Measurements from ENCODE around the gene RINT1.
"Not testable (repeated sequence)": the region's sequence is repeated elsewhere in the genome, so short reads cannot be mapped to it uniquely, and the experiment has no call there.

RINT1 gene

DNA sequence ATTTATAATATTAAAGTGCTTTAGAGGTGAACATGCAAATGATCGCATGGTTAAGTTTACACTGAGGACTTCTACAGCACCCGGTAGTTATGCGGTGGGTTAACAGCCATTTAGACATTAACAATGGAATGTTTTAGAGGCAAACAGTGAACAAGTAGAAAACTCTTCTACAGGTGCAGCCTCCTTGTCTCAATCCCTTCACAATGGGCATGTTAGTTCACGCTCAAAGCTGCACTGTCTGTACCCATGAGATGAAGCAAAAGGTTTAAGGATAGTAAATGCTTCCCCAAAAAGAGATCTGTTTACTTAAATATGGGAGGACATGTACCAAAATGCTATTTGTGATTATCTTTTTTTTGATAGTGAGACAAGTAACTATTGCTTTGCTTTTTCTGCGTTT, 35.0 kb upstream of the RINT1 start:
- TF ChIP-seq CTCF (IDR thresholded peaks at IDR 0.05; ENCODE audit: low read length, missing control alignments): no peak
- no peak overlapping the region for H3K4me3 ChIP-seq (replicated peaks; ENCODE audit: low read depth, low read length)
- no peak for DNase-seq (ENCODE audit: low read depth)

DNA sequence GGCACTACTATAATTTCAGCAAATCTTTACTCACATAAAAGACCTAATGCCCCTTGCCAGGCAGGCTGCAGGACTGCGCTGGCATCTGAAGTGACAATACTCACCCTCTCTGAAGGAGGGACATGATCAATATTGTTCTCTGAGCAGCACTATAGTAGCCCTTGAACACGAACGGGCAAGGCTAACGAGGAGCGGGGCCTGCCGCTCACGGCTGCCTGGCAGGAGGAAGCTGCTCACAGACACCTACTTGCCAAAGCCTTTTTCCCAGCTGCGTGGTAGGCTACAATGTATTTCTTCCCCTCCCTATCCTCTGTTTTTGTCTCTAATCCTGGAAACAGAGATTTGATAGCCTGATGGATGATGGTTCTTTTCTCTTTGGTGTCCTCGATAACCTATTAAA, 29.8 kb upstream of the RINT1 start:
- no peak for TF ChIP-seq CTCF (IDR thresholded peaks at IDR 0.05; ENCODE audit: low read length, missing control alignments)
- H3K4me3 ChIP-seq (replicated peaks; ENCODE audit: low read depth, low read length): no peak overlapping the region
- no peak for DNase-seq (ENCODE audit: low read depth)

DNA sequence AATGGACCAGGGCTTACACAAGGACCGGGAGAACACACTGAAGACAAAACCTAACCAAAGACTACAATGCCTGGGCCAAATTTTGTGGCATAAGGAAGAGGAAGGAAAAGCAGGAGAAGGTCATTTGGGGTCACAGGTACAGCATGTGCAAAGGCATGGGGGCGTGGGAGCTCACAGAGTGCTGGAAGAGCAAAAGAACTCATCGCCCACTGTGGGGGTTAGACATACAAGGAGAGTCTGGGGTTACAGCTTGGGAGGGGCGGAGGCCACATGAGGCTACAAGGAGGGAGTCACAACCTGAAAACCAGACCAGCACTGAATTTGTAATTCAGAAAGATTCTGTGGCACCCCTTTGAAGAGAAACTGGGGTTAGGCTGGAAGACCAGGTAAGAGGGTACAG, 19.6 kb upstream of the RINT1 start:
- DNase-seq (ENCODE audit: low read depth): no peak
- H3K4me3 ChIP-seq (replicated peaks; ENCODE audit: low read depth, low read length): no peak overlapping the region
- TF ChIP-seq CTCF (IDR thresholded peaks at IDR 0.05; ENCODE audit: low read length, missing control alignments): no peak

DNA sequence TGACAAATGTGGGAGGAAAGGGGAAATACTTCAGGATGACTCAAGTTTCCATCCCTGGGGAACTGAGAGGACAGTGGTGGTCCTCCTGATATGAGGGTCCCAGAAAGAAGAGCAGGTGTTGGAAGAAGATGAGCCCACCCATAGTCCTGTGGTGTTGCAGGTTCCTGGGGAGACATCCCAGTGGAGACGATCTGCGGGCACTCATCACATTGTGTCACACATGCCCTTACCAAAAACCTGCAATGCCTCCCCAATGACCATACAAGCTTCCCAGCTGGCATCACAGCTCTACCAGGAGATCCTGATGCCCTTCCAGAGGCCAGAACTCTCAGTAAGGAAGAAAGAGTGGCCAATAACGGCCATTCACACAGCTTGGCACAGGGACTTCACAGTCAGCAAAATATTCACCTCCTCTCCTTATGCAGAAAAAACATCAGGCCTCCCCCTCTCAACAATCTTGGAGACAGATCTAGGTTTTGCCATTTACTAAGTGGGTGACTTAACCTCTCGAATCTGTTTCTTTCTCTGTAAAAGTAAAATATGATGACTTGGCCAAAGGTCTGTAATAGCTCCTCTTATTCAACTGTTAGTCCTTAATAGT, 19.0 kb upstream of the RINT1 start:
- no peak for TF ChIP-seq CTCF (IDR thresholded peaks at IDR 0.05; ENCODE audit: low read length, missing control alignments)
- H3K4me3 ChIP-seq (replicated peaks; ENCODE audit: low read depth, low read length): no peak overlapping the region
- no peak for DNase-seq (ENCODE audit: low read depth)

- not testable (repeated sequence) for DNase-seq (ENCODE audit: low read depth); H3K4me3 ChIP-seq (replicated peaks; ENCODE audit: low read depth, low read length)
Measured at GRCh38 chr7:105515610-105516009, 16.4 kb upstream of the RINT1 start.

GRCh38 chr7:105519353-105519752, 12.6 kb upstream of the RINT1 start:
- no peak overlapping the region for H3K4me3 ChIP-seq (replicated peaks; ENCODE audit: low read depth, low read length)
- no peak for DNase-seq (ENCODE audit: low read depth)
- TF ChIP-seq CTCF (IDR thresholded peaks at IDR 0.05; ENCODE audit: low read length, missing control alignments): no peak

- DNase-seq (ENCODE audit: low read depth): not testable (repeated sequence)
- H3K4me3 ChIP-seq (replicated peaks; ENCODE audit: low read depth, low read length): peak overlapping the region; percentile 80
Measured at GRCh38 chr7:105520620-105521019, 11.4 kb upstream of the RINT1 start.

- DNase-seq (ENCODE audit: low read depth): peak; percentile 59
- no peak for TF ChIP-seq CTCF (IDR thresholded peaks at IDR 0.05; ENCODE audit: low read length, missing control alignments)
- H3K4me3 ChIP-seq (replicated peaks; ENCODE audit: low read depth, low read length): peak overlapping the region; percentile 80
Measured at GRCh38 chr7:105521027-105521716, 10.8 kb upstream of the RINT1 start.

Measured in fibroblast of pulmonary artery (primary cell).